MM.1S (cell line): ENCODE results near the gene BIRC3.

Experiments
- DNase-seq: peaks from one replicate; pipeline ENCODE4 v3.0.0-alpha.2; 2015
- H2AFZ ChIP-seq: fragments of 300-600 bp; sonication (generic); 2 replicates; pipeline ENCODE4 v1.6.0; 2016; ENCODE audit warnings: antibody characterized with exemption, low read length
- H3F3A ChIP-seq: fragments of 300-600 bp; sonication (generic); 2 replicates; pipeline ENCODE4 v1.6.1; 2016; ENCODE audit warnings: mild to moderate bottlenecking, antibody characterized with exemption, low read length, moderate library complexity, mixed read lengths; ENCODE audit not compliant: insufficient read depth
- H3K27ac ChIP-seq: fragments of 300-600 bp; sonication (generic); 2 replicates; pipeline ENCODE4 v1.5.1; 2016; ENCODE audit warnings: mild to moderate bottlenecking, low read length
- H3K27me3 ChIP-seq: fragments of 300-600 bp; sonication (generic); replicated peaks from 2 replicates; pipeline ENCODE4 v1.6.0; 2016; ENCODE audit warnings: low read length; ENCODE audit not compliant: insufficient read depth
- H3K36me3 ChIP-seq: fragments of 300-600 bp; sonication (generic); replicated peaks from 2 replicates; pipeline ENCODE4 v1.6.1; 2016; ENCODE audit warnings: mild to moderate bottlenecking, low read length, mixed read lengths; ENCODE audit not compliant: insufficient read depth
- H3K4me1 ChIP-seq: fragments of 300-600 bp; sonication (generic); 2 replicates; pipeline ENCODE4 v1.6.1; 2016; ENCODE audit warnings: low read length, mixed read lengths
- H3K4me2 ChIP-seq: fragments of 300-600 bp; sonication (generic); 2 replicates; pipeline ENCODE4 v1.6.0; 2016; ENCODE audit warnings: low read depth, low read length
- H3K4me3 ChIP-seq: fragments of 300-600 bp; sonication (generic); 2 replicates; pipeline ENCODE4 v1.5.1; 2016; ENCODE audit warnings: low read length, mixed read lengths
- H3K79me2 ChIP-seq: fragments of 300-600 bp; sonication (generic); 2 replicates; pipeline ENCODE4 v1.6.1; 2016; ENCODE audit warnings: mixed run types, low read length, mixed read lengths
- H3K9ac ChIP-seq: fragments of 300-600 bp; sonication (generic); 2 replicates; pipeline ENCODE4 v1.6.1; 2016; ENCODE audit warnings: low read length, mixed read lengths
- H3K9me2 ChIP-seq: fragments of 300-600 bp; sonication (generic); replicated peaks from 2 replicates; pipeline ENCODE4 v1.6.1; 2016; ENCODE audit warnings: mild to moderate bottlenecking, low read length, mixed read lengths; ENCODE audit not compliant: insufficient read depth
- H3K9me3 ChIP-seq: fragments of 300-600 bp; sonication (generic); replicated peaks from 2 replicates; pipeline ENCODE4 v1.6.1; 2016; ENCODE audit warnings: mild to moderate bottlenecking, low read length, mixed read lengths; ENCODE audit not compliant: insufficient read depth
- H4K20me1 ChIP-seq: fragments of 300-600 bp; sonication (generic); 2 replicates; pipeline ENCODE4 v1.6.1; 2016; ENCODE audit warnings: mild to moderate bottlenecking, low read length, moderate library complexity, mixed read lengths; ENCODE audit not compliant: insufficient read depth
- EZH2 ChIP-seq: fragments of 300-600 bp; sonication (generic); optimal IDR thresholded peaks from 2 replicates; pipeline ENCODE3; 2017; ENCODE audit warnings: low read depth, mild to moderate bottlenecking, antibody characterized with exemption, low read length, mixed read lengths
- EZH2phosphoT487 ChIP-seq: fragments of 300-600 bp; sonication (generic); IDR thresholded peaks from 2 replicates; pipeline ENCODE4 v1.6.1; 2018; ENCODE audit warnings: antibody characterized with exemption, low read length
- TF ChIP-seq, protein P1 (sequence below): fragments of 300-600 bp; sonication (generic); IDR thresholded peaks from 2 replicates; pipeline ENCODE4 v1.5.1; 2016; ENCODE audit warnings: antibody characterized with exemption, low read length, mixed read lengths

Gene BIRC3

DNA sequence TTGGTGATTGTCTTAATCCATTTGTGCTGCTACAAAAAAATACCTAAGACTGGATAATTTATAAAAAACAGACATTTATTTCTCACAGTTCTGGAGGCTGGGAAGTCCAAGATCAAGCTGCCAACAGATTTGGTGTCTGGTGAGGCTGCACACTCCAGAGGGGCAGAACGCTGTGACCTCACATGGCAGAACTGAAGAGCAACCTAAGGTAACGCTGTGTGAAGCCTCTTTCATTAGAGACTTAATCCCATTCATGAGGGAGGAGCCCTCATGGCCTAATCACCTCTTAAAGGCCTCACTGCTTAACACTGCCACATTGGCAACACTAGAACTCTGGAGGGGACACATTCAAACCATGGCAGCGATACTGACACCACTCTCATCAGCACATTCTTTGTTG lies 42.7 kb upstream of the BIRC3 start:
- H3K9me3 ChIP-seq, result no peaks in the 10 kb centered on the region
- no peaks in the 10 kb centered on the region for H3K9me2 ChIP-seq
- H3K27ac ChIP-seq, result no peak overlapping the region
- no peaks in the 10 kb centered on the region for H3K79me2 ChIP-seq
- H3K9ac ChIP-seq, result no peak overlapping the region
- no peak overlapping the region for H3K4me2 ChIP-seq
- H3F3A ChIP-seq, result no peaks in the 10 kb centered on the region
- no peak overlapping the region for H2AFZ ChIP-seq
- TF ChIP-seq, protein P1, sequence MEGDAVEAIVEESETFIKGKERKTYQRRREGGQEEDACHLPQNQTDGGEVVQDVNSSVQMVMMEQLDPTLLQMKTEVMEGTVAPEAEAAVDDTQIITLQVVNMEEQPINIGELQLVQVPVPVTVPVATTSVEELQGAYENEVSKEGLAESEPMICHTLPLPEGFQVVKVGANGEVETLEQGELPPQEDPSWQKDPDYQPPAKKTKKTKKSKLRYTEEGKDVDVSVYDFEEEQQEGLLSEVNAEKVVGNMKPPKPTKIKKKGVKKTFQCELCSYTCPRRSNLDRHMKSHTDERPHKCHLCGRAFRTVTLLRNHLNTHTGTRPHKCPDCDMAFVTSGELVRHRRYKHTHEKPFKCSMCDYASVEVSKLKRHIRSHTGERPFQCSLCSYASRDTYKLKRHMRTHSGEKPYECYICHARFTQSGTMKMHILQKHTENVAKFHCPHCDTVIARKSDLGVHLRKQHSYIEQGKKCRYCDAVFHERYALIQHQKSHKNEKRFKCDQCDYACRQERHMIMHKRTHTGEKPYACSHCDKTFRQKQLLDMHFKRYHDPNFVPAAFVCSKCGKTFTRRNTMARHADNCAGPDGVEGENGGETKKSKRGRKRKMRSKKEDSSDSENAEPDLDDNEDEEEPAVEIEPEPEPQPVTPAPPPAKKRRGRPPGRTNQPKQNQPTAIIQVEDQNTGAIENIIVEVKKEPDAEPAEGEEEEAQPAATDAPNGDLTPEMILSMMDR, result no peak
- no peak for DNase-seq
- no peak overlapping the region for H3K4me3 ChIP-seq
- H3K27me3 ChIP-seq, result no peaks in the 10 kb centered on the region
- no peaks in the 10 kb centered on the region for H4K20me1 ChIP-seq
- H3K4me1 ChIP-seq, result 0 out of 2 replicates have a peak, but pooled peaks cover 5% of the 10 kb centered on the region
- H3K36me3 ChIP-seq, result no peaks in the 10 kb centered on the region

DNA sequence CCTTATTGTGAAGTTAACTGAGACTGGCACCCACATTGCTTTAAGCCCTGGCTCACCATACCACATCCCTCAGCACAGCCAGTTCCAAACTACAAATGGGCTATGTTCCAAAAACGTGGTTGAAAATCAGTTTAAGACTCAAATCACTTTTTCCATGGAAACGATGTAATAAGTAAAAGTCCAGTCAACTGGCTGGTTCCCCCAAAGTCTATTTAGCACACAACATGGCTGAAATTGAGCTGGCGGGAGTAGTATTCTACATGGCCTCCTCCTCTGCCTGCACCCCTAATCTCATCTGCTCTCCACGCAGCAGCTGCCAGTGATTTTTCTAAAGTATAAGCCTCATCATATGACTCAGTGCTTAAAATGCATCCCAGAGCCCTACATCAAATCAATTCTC lies 40.9 kb upstream of the BIRC3 start:
- no peak for DNase-seq
- H3F3A ChIP-seq, result no peaks in the 10 kb centered on the region
- H4K20me1 ChIP-seq, result no peaks in the 10 kb centered on the region
- H3K36me3 ChIP-seq, result no peaks in the 10 kb centered on the region
- H3K4me3 ChIP-seq, result no peak overlapping the region
- no peak overlapping the region for H3K9ac ChIP-seq
- no peak overlapping the region for H2AFZ ChIP-seq
- no peaks in the 10 kb centered on the region for H3K9me3 ChIP-seq
- H3K9me2 ChIP-seq, result no peaks in the 10 kb centered on the region
- no peak overlapping the region for H3K27ac ChIP-seq
- no peaks in the 10 kb centered on the region for H3K79me2 ChIP-seq
- no peaks in the 10 kb centered on the region for H3K4me1 ChIP-seq
- no peaks in the 10 kb centered on the region for H3K27me3 ChIP-seq
- H3K4me2 ChIP-seq, result no peak overlapping the region
- TF ChIP-seq, protein P1, result no peak
- TF ChIP-seq EZH2, result no peak
- TF ChIP-seq EZH2phosphoT487, result no peak

DNA sequence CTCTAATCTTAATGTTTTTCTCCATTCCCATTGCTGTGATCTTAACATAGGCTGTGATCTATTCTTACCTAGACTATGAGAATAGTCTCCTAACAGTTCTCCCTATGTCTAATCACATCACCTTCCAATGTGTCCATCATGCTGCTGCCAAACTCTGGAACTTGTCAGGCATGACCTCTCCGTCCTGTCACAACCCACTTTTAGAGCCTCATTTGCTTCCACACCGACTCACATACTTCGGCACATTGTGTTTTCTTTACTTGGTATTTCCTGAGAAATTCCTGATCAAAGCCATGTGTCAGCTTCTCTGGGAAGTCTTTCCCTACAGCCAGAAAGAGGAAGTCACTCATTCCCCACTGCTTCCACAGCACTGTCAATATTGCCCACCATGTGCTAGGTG lies 40.5 kb upstream of the BIRC3 start:
- TF ChIP-seq EZH2 (no peak), EZH2phosphoT487 (no peak)
- TF ChIP-seq, protein P1, result no peak
- no peak overlapping the region for H3K4me3 ChIP-seq
- DNase-seq, result no peak

More for the DNA sequence above, 40.5 kb upstream of the BIRC3 start:
- H3K79me2 ChIP-seq, result no peaks in the 10 kb centered on the region
- H3K4me2 ChIP-seq, result no peak overlapping the region
- no peak overlapping the region for H3K27ac ChIP-seq
- H3K27me3 ChIP-seq, result no peaks in the 10 kb centered on the region
- H4K20me1 ChIP-seq, result no peaks in the 10 kb centered on the region
- no peak overlapping the region for H2AFZ ChIP-seq
- no peaks in the 10 kb centered on the region for H3F3A ChIP-seq
- no peaks in the 10 kb centered on the region for H3K9me2 ChIP-seq
- no peak overlapping the region for H3K9ac ChIP-seq
- no peaks in the 10 kb centered on the region for H3K9me3 ChIP-seq
- no peaks in the 10 kb centered on the region for H3K4me1 ChIP-seq
- no peaks in the 10 kb centered on the region for H3K36me3 ChIP-seq
